K562 (cell line): ENCODE results near the gene ZFP36. TPM values are rescaled to one million over a fixed set of nuclear protein-coding genes. Genes with fewer than 3 reads are reported as not detected.

Source experiments
- BDP1 ChIP-seq: IDR thresholded peaks from 3 replicates; pipeline ENCODE4 v1.6.1; 2011; ENCODE audit not compliant: insufficient read length, insufficient read depth
- BRCA1 ChIP-seq, 2 experiments: fragments of 450-650 bp in 1 of 2; sonication (generic) in 1 of 2; formaldehyde crosslinking in 1 of 2; IDR thresholded peaks; 2 replicates each; pipeline versions ENCODE4 v1.5.0 to v1.6.1; 2017 to 2020; ENCODE audit warnings: mild to moderate bottlenecking in 1 of 2, missing genetic modification reagents in 1 of 2
- CAMTA2 ChIP-seq: fragments of 250-450 bp; sonication (Bioruptor Pico); conservative IDR thresholded peaks from 2 replicates; pipeline ENCODE4 v1.5.1; 2022
- FOXA3 ChIP-seq, 2 experiments: fragments of 450-650 bp in 1 of 2; sonication (generic) in 1 of 2; formaldehyde crosslinking; IDR thresholded peaks in 1 of 2; conservative IDR thresholded peaks in 1 of 2; 2 replicates each; pipeline versions ENCODE4 v1.4.0 to v1.8.0; 2020 to 2022; ENCODE audit warnings: mild to moderate bottlenecking in 2 of 2, missing genetic modification reagents in 1 of 2
- HINFP ChIP-seq: fragments of 450-650 bp; conservative IDR thresholded peaks from 2 replicates; pipeline ENCODE4 v1.6.1; 2016; ENCODE audit warnings: missing genetic modification characterization, low read depth, mild to moderate bottlenecking, control low read depth, missing compliant biosample characterization
- HMG20B ChIP-seq: fragments of 250-450 bp; sonication (Bioruptor Pico); IDR thresholded peaks from 2 replicates; pipeline ENCODE4 v1.5.0; 2021; ENCODE audit warnings: mild to moderate bottlenecking
- LCOR ChIP-seq: sonication (generic); formaldehyde crosslinking; IDR thresholded peaks from 2 replicates; pipeline ENCODE4 v1.8.0; 2022; ENCODE audit warnings: mild to moderate bottlenecking, missing genetic modification reagents
- MAFK ChIP-seq: IDR thresholded peaks from 2 replicates; pipeline ENCODE4 v1.6.1; 2011; ENCODE audit warnings: low read length, improper control_type of control experiment
- MCM5 ChIP-seq: fragments of 450-650 bp; IDR thresholded peaks from 2 replicates; pipeline ENCODE4 v1.6.1; 2016; ENCODE audit warnings: low read depth
- MTF1 ChIP-seq: fragments of 250-450 bp; sonication (Bioruptor Pico); IDR thresholded peaks from 2 replicates; pipeline ENCODE4 v1.9.0; 2021; ENCODE audit warnings: moderate library complexity, mild to moderate bottlenecking, inconsistent platforms, borderline replicate concordance
- NCOA2 ChIP-seq, 2 experiments: fragments of 450-650 bp; IDR thresholded peaks; 2 replicates each; pipeline ENCODE4 v1.6.1; 2018; ENCODE audit warnings: mild to moderate bottlenecking in 2 of 2, moderate library complexity in 1 of 2; ENCODE audit not compliant: partially characterized antibody in 2 of 2
- OTX1 ChIP-seq: fragments of 450-650 bp; formaldehyde crosslinking; IDR thresholded peaks from 2 replicates; pipeline ENCODE4 v1.4.0; 2022; ENCODE audit warnings: mild to moderate bottlenecking
- SLC30A9 ChIP-seq: fragments of 250-450 bp; sonication (Bioruptor Pico); IDR thresholded peaks from 2 replicates; pipeline ENCODE4 v1.8.0; 2022; ENCODE audit warnings: mild to moderate bottlenecking, moderate library complexity
- SMAD2 ChIP-seq: fragments of 150-350 bp; IDR thresholded peaks from 2 replicates; pipeline ENCODE4 v1.6.1; 2014; ENCODE audit warnings: low read depth, mild to moderate bottlenecking, low read length
- SNIP1 ChIP-seq: fragments of 450-650 bp; IDR thresholded peaks from 2 replicates; pipeline ENCODE4 v1.7.1; 2017; ENCODE audit warnings: low read depth, mild to moderate bottlenecking
- ZNF407 ChIP-seq: fragments of 450-650 bp; IDR thresholded peaks from 2 replicates; pipeline ENCODE4 v1.6.1; 2016; ENCODE audit warnings: low read depth
- ZNF696 ChIP-seq: fragments of 250-450 bp; sonication (Bioruptor Pico); conservative IDR thresholded peaks from 2 replicates; pipeline ENCODE4 v1.4.0; 2020; ENCODE audit warnings: mild to moderate bottlenecking, moderate library complexity
- polyA plus RNA-seq, 8 experiments: library from polyadenylated mRNA; depleted of rRNA in 4 of 8; stranded (reverse) in 5 of 8; unstranded in 3 of 8; fragments of >200 nt; fragmentation: Nextera tagmentation in 2 of 8; fragmentation: Illumina TruSeq in 1 of 8; extraction: Ambion mirVana in 2 of 8; extraction: Trizol in 1 of 8; gene quantifications; 2 replicates each; pipeline versions ENCODE4 v1.2.1 to v1.2.3, GENCODE V29; 2011 to 2014; ENCODE audit warnings: inconsistent platforms in 1 of 8, missing spikeins in 1 of 8
- total RNA-seq, 7 experiments: library from RNA; depleted of rRNA in 6 of 7; stranded (reverse); fragments of >200 nt in 6 of 7; fragmentation: Illumina TruSeq in 2 of 7; extraction: Trizol in 2 of 7; gene quantifications; 2 replicates each; pipeline versions ENCODE4 v1.2.1 to v1.2.3, GENCODE V29; 2011 to 2021; ENCODE audit warnings: low replicate concordance in 1 of 7

Gene ZFP36
- total and polyA plus RNA-seq, 9 of the 15 experiments (the other 6 are each of a cell fraction or from before 2014, with no cell fraction given) = 1.0 to 20.1 (median 3.5) TPM

GRCh38 chr19:39381910-39382611, 24.6 kb upstream of the ZFP36 start (continued):
- no peak for TF ChIP-seq ZNF407
- TF ChIP-seq OTX1 (CRISPR knock-in tag) = no peak
- TF ChIP-seq SMAD2 = no peak
- TF ChIP-seq MCM5 = no peak
- no peak for TF ChIP-seq SLC30A9 (CRISPR knock-in tag)
- TF ChIP-seq BDP1 = no peak
- no peak for TF ChIP-seq CAMTA2 (CRISPR knock-in tag)
- TF ChIP-seq FOXA3 (CRISPR knock-in tag; conservative IDR thresholded peaks at IDR 0.05 in 1 of 2, IDR thresholded peaks at IDR 0.05 in 1 of 2) = no peak
- no peak for TF ChIP-seq SNIP1
- TF ChIP-seq BRCA1 (IDR thresholded peaks at IDR 0.05) = no peak
- TF ChIP-seq BRCA1 (CRISPR knock-in tag; IDR thresholded peaks at IDR 0.05) = no peak
- no peak for TF ChIP-seq NCOA2 (IDR thresholded peaks at IDR 0.05; ENCODE audit: partially characterized antibody in 2 of 2)
- no peak for TF ChIP-seq MTF1 (CRISPR knock-in tag)
- TF ChIP-seq MAFK = peak; percentile 65; the same call in 1 of the 2 replicates
- no peak for TF ChIP-seq HMG20B (CRISPR knock-in tag)
- TF ChIP-seq LCOR = no peak
- TF ChIP-seq ZNF696 (CRISPR knock-in tag) = no peak
- no peak for TF ChIP-seq HINFP (tag)
